OCI-LY1 (cell line): Measurements from ENCODE around the gene JAKMIP1.

Experiments
- CTCF ChIP-seq: fragments of 200-600 bp; sonication (generic), shearing (Covaris generic); IDR thresholded peaks from 2 replicates; pipeline ENCODE4 v1.5.1; 2017; ENCODE audit warnings: mild to moderate bottlenecking, antibody characterized with exemption, low read length, moderate library complexity, mixed read lengths
- EZH2 ChIP-seq: fragments of 200-600 bp; sonication (generic), shearing (Covaris generic); IDR thresholded peaks from 2 replicates; pipeline ENCODE4 v1.8.0; 2017; ENCODE audit warnings: borderline replicate concordance, mixed run types, mild to moderate bottlenecking, antibody characterized with exemption, low read length, moderate library complexity, mixed read lengths

GRCh38 chr4:6217716-6218381, 17.5 kb upstream of the JAKMIP1 start:
- TF ChIP-seq EZH2 (no peak), CTCF (no peak)
